ENCODE data around the gene STAB2. TPM values are rescaled to one million over a fixed set of nuclear protein-coding genes. Genes with fewer than 3 reads are reported as not detected.

Gene STAB2
- total RNA-seq, 4 donors from 2014 or later: 0.15 to 0.16 TPM; not detected in 2

- 77 to 82% methylated on average over 4 of the region's 4 CpGs for WGBS, 2 donors
- intact Hi-C loops (cut with DNase I; ENCODE audit: low total_unique reads): no loop called here
- DNase-seq (ENCODE audit: low spot score in 2 of 2): no peak
Observed at GRCh38 chr12:103572312-103573045, 14.6 kb upstream of the STAB2 start.

GRCh38 chr12:103573185-103573584, 13.9 kb upstream of the STAB2 start:
- no peak overlapping the region for H3K4me3 ChIP-seq (ENCODE audit: low read depth, poor library complexity, severe bottlenecking)
- intact Hi-C loops (cut with DNase I; ENCODE audit: low total_unique reads): no loop called here
- no peak for DNase-seq (ENCODE audit: low spot score in 2 of 2)
- TF ChIP-seq CTCF (IDR thresholded peaks at IDR 0.05) (no peak), POLR2A (IDR thresholded peaks at IDR 0.05) (no peak)
- 49 to 63% methylated on average over 3 of the region's 3 CpGs for WGBS, 2 donors

More at GRCh38 chr12:103572312-103573045, 14.6 kb upstream of the STAB2 start:
- no peak overlapping the region for H3K4me3 ChIP-seq (ENCODE audit: low read depth, poor library complexity, severe bottlenecking)
- TF ChIP-seq POLR2A (IDR thresholded peaks at IDR 0.05): no peak
- no peak for TF ChIP-seq CTCF (IDR thresholded peaks at IDR 0.05)

GRCh38 chr12:103578926-103579325, 8.1 kb upstream of the STAB2 start:
- WGBS, 2 donors: 77 to 82% methylated on average over 2 of the region's 2 CpGs
- H3K4me3 ChIP-seq (ENCODE audit: low read depth, poor library complexity, severe bottlenecking): no peak overlapping the region
- no peak for TF ChIP-seq CTCF (IDR thresholded peaks at IDR 0.05)
- TF ChIP-seq POLR2A (IDR thresholded peaks at IDR 0.05): no peak
- intact Hi-C loops (cut with DNase I; ENCODE audit: low total_unique reads): no loop called here
- DNase-seq (ENCODE audit: low spot score in 2 of 2): no peak

- WGBS, 2 donors: 17 to 50% methylated on average over 1 of the region's 1 CpG
- DNase-seq (ENCODE audit: low spot score in 2 of 2): no peak
- no peak overlapping the region for H3K4me3 ChIP-seq (ENCODE audit: low read depth, poor library complexity, severe bottlenecking)
- TF ChIP-seq POLR2A (IDR thresholded peaks at IDR 0.05): no peak
- TF ChIP-seq CTCF (IDR thresholded peaks at IDR 0.05): no peak
- intact Hi-C loops (cut with DNase I; ENCODE audit: low total_unique reads): no loop called here
Observed at GRCh38 chr12:103580026-103580425, 7.0 kb upstream of the STAB2 start.

GRCh38 chr12:103583008-103583407, 4.1 kb upstream of the STAB2 start:
- TF ChIP-seq POLR2A (IDR thresholded peaks at IDR 0.05) (no peak), CTCF (IDR thresholded peaks at IDR 0.05) (no peak)
- WGBS, 2 donors: 17 to 40% methylated on average over 1 of the region's 1 CpG
- no peak for DNase-seq (ENCODE audit: low spot score in 2 of 2)

GRCh38 chr12:103586132-103586531, 941 bp upstream of the STAB2 start:
- WGBS, 2 donors: 37 to 50% methylated on average over 1 of the region's 1 CpG
- intact Hi-C loops (cut with DNase I; ENCODE audit: low total_unique reads): no loop called here
- DNase-seq (ENCODE audit: low spot score in 2 of 2): no peak
- H3K4me3 ChIP-seq (ENCODE audit: low read depth, poor library complexity, severe bottlenecking): no peak overlapping the region
- TF ChIP-seq POLR2A (IDR thresholded peaks at IDR 0.05) (no peak), CTCF (IDR thresholded peaks at IDR 0.05) (no peak)

More at GRCh38 chr12:103583008-103583407, 4.1 kb upstream of the STAB2 start:
- intact Hi-C loops (cut with DNase I; ENCODE audit: low total_unique reads): no loop called here
- no peak overlapping the region for H3K4me3 ChIP-seq (ENCODE audit: low read depth, poor library complexity, severe bottlenecking)

Measured in lower leg skin (tissue), 4 donors.